Lower lobe of right lung (tissue), 2 donors: ENCODE data around the gene B4GALT6. TPM values are rescaled to one million over a fixed set of nuclear protein-coding genes. Genes with fewer than 3 reads are reported as not detected.

ENCODE experiments used
- ATAC-seq, 2 donors: fragments of 200-7000 bp; cut with Tn5 transposase; one replicate each; pipeline ENCODE4 v1.9.1; 2020 to 2022; ENCODE audit warnings: mild to moderate bottlenecking in 2 of 2, moderate library complexity in 2 of 2
- DNase-seq: peaks from one replicate; pipeline ENCODE4 v3.0.0-alpha.2; 2020
- H3K27ac ChIP-seq: fragments of 200-600 bp; one replicate; pipeline ENCODE4 v1.8.0; 2022
- H3K27me3 ChIP-seq: fragments of 200-600 bp; one replicate; pipeline ENCODE4 v1.8.0; 2022; ENCODE audit warnings: low read depth
- H3K36me3 ChIP-seq: fragments of 200-600 bp; one replicate; pipeline ENCODE4 v1.8.0; 2022; ENCODE audit warnings: mild to moderate bottlenecking
- H3K4me1 ChIP-seq: fragments of 200-600 bp; one replicate; pipeline ENCODE4 v1.8.0; 2022
- H3K4me3 ChIP-seq: fragments of 200-600 bp; one replicate; pipeline ENCODE4 v1.8.0; 2022; ENCODE audit warnings: mild to moderate bottlenecking
- H3K9me3 ChIP-seq: fragments of 200-600 bp; one replicate; pipeline ENCODE4 v1.8.0; 2022
- intact Hi-C: fragments of 100-400 bp; cut with DNase I; formaldehyde crosslinking; loops from one replicate; pipeline ENCODE4 v1.11.0; 2022
- total RNA-seq: library from RNA; stranded (reverse); fragmentation: NEBNext Ultra II Directional; extraction: Animal tissue kit (Norgen Biotek cat#: 25700); gene quantifications from one replicate; pipeline ENCODE4 v1.2.1, GENCODE V29; 2021
- TF ChIP-seq, protein P1 (sequence below): fragments of 200-600 bp; IDR thresholded peaks from one replicate; pipeline ENCODE4 v1.8.0; 2022; ENCODE audit warnings: antibody characterized with exemption, mild to moderate bottlenecking
- donor health status: DM: no; HTN: yes; CAD: no; lungs with severe emphysema.

B4GALT6 gene
- total RNA-seq, 1 donor from 2014 or later, result 4.6 TPM

DNA sequence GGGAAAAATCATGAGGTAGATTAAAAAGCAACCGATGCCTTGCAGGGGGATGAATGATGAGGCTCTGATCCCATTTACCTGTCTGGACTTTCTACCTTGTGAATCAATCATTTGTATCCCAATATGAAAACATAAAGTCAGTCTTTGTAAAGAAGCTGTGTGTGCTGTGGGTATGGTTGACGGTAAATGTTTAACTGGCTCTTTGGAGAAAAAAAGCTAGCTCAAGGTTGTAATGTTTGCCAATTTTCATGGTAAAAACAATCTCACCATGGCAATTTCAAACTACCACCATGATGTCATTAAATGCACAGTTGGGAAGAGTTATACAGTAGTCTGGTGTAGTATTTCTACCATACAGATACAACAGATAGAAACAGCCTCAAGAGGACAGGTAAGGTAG is 78.1 kb downstream of the B4GALT6 start:
- intact Hi-C loops, result no loop called here

DNA sequence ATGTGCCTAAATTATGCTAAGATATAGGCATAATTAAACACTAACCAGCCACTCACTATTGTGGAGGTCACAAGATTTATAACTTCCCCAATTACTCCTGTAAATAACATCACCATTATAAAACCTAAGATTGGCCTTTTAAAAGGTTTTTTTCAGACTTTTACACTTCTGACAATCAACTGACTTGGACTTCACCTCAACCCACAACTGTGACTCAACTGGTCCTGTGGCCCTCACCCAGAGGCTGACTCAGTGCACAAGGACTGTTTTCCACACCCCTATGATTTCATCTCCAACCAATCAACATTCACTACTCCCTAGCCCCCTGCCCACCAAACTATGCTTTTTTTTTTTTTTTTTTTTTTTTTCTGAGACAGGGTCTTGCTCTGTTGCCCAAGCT is 81.1 kb downstream of the B4GALT6 start:
- intact Hi-C loops, result no loop called here
- DNase-seq (no peak), ATAC-seq (no peak)
- TF ChIP-seq, protein P1, sequence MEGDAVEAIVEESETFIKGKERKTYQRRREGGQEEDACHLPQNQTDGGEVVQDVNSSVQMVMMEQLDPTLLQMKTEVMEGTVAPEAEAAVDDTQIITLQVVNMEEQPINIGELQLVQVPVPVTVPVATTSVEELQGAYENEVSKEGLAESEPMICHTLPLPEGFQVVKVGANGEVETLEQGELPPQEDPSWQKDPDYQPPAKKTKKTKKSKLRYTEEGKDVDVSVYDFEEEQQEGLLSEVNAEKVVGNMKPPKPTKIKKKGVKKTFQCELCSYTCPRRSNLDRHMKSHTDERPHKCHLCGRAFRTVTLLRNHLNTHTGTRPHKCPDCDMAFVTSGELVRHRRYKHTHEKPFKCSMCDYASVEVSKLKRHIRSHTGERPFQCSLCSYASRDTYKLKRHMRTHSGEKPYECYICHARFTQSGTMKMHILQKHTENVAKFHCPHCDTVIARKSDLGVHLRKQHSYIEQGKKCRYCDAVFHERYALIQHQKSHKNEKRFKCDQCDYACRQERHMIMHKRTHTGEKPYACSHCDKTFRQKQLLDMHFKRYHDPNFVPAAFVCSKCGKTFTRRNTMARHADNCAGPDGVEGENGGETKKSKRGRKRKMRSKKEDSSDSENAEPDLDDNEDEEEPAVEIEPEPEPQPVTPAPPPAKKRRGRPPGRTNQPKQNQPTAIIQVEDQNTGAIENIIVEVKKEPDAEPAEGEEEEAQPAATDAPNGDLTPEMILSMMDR, result no peak
- Histone ChIP-seq H3K36me3 (no peaks in the 10 kb centered on the region), H3K4me3 (no peak overlapping the region), H3K4me1 (no peaks in the 10 kb centered on the region), H3K27ac (no peak overlapping the region), H3K9me3 (no peaks in the 10 kb centered on the region), H3K27me3 (no peaks in the 10 kb centered on the region)

More for the DNA sequence above, 78.1 kb downstream of the B4GALT6 start:
- H3K27me3 ChIP-seq, result no peaks in the 10 kb centered on the region
- no peak overlapping the region for H3K27ac ChIP-seq
- TF ChIP-seq, protein P1, result no peak
- H3K9me3 ChIP-seq, result no peaks in the 10 kb centered on the region
- H3K4me1 ChIP-seq, result no peaks in the 10 kb centered on the region
- no peaks in the 10 kb centered on the region for H3K36me3 ChIP-seq
- H3K4me3 ChIP-seq, result no peak overlapping the region
- no peak for ATAC-seq
- no peak for DNase-seq

DNA sequence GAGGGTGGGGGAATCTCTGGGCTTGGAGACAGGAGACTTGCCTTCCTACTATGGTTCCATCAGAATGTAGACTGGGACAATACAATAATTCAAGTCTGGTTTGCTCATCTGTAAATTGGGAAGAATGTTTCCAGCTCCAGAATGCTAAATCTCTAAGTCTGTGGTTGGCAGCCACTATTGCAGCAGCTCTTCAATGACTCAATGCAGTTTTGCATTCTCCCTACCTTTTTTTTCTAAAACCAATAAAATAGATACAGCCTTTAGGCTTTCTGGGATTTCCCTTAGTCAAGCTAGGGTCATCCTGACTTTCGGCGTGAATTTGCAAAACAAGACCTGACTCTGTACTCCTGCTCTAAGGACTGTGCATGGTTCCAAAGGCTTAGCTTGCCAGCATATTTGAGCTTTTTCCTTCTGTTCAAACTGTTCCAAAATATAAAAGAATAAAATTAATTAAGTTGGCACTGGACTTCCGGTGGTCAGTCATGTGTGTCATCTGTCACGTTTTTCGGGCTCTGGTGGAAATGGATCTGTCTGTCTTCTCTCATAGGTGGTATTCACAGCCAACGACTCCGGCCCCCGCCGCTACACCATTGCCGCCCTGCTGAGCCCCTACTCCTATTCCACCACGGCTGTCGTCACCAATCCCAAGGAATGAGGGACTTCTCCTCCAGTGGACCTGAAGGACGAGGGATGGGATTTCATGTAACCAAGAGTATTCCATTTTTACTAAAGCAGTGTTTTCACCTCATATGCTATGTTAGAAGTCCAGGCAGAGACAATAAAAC is 86.2 kb downstream of the B4GALT6 start:
- Histone ChIP-seq H3K4me3 (no peak overlapping the region), H3K4me1 (no peaks in the 10 kb centered on the region), H3K9me3 (no peaks in the 10 kb centered on the region), H3K36me3 (no peaks in the 10 kb centered on the region), H3K27me3 (no peaks in the 10 kb centered on the region), H3K27ac (no peak overlapping the region)
- intact Hi-C loops, result no loop called here
- DNase-seq (no peak), ATAC-seq (no peak)
- TF ChIP-seq, protein P1, result no peak

- Histone ChIP-seq H3K27ac (no peak overlapping the region), H3K36me3 (no peaks in the 10 kb centered on the region), H3K4me3 (no peak overlapping the region), H3K4me1 (no peaks in the 10 kb centered on the region), H3K27me3 (no peaks in the 10 kb centered on the region), H3K9me3 (no peaks in the 10 kb centered on the region)
- intact Hi-C loops, result no loop called here
- no peak for ATAC-seq
- DNase-seq, result no peak
- TF ChIP-seq, protein P1, result no peak
Observed at GRCh38 chr18:31596081-31596872, 88.1 kb downstream of the B4GALT6 start.

GRCh38 chr18:31595121-31595771 is 89.1 kb downstream of the B4GALT6 start:
- Histone ChIP-seq H3K9me3 (no peaks in the 10 kb centered on the region), H3K4me1 (no peaks in the 10 kb centered on the region), H3K27ac (no peak overlapping the region), H3K36me3 (no peaks in the 10 kb centered on the region), H3K4me3 (no peak overlapping the region), H3K27me3 (no peaks in the 10 kb centered on the region)
- TF ChIP-seq, protein P1, result no peak
- intact Hi-C loops, result no loop called here
- ATAC-seq (no peak), DNase-seq (no peak)
